ENCODE measurements around the gene EHD2. TPM values are rescaled to one million over a fixed set of nuclear protein-coding genes. Genes with fewer than 3 reads are reported as not detected.

EHD2 gene, protein sequence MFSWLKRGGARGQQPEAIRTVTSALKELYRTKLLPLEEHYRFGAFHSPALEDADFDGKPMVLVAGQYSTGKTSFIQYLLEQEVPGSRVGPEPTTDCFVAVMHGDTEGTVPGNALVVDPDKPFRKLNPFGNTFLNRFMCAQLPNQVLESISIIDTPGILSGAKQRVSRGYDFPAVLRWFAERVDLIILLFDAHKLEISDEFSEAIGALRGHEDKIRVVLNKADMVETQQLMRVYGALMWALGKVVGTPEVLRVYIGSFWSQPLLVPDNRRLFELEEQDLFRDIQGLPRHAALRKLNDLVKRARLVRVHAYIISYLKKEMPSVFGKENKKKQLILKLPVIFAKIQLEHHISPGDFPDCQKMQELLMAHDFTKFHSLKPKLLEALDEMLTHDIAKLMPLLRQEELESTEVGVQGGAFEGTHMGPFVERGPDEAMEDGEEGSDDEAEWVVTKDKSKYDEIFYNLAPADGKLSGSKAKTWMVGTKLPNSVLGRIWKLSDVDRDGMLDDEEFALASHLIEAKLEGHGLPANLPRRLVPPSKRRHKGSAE
- 170 and 177 TPM in 2 replicates for total RNA-seq

DNA sequence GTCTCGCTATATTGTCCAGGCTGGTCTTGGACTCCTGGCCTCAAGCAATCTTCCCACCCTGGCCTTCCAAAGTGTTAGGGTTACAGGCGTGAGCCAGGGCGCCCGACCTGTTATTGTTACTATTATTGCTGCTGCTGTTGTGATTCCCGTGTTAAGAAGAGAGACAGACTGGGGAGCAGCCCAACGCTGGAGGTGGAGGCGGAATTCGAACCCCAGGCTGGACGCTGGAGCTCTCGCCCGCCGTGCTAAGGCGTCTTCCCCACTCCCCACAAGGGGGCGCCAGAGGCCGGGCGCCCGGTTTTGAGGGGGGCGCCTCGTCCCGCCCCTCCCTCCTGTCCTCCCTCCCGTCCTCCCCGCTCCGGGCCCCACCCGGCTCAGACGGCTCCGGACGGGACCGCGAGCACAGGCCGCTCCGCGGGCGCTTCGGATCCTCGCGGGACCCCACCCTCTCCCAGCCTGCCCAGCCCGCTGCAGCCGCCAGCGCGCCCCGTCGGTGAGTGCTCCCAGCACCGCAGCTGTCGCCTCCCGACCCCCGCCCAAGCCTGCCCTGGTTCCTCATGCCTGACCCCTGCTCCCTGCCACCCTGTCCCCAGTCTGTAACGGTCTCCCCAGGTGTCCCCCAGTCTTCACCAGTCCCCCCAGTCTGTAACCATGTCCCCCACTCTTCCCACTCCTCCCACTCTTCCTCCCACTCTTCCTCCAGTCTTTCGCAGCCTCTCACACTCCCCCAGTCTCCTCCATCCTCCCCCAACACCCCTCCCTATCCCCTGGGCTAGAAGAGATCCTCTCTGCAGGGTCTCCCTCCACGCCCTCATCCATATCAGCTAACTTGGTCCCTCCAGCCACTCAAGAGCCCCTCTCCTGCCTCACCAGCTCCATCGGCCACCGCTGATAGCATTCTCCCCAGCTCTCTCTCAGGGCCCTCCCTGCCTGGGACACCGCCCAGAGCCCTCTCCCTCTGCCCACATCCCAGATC, at the start of gene EHD2:
Gene EHD2 (plus strand): TSS at position 377 of the 976 bp plus-strand sequence. CDS start 3,191 bp downstream, outside the sequence.

DNA sequence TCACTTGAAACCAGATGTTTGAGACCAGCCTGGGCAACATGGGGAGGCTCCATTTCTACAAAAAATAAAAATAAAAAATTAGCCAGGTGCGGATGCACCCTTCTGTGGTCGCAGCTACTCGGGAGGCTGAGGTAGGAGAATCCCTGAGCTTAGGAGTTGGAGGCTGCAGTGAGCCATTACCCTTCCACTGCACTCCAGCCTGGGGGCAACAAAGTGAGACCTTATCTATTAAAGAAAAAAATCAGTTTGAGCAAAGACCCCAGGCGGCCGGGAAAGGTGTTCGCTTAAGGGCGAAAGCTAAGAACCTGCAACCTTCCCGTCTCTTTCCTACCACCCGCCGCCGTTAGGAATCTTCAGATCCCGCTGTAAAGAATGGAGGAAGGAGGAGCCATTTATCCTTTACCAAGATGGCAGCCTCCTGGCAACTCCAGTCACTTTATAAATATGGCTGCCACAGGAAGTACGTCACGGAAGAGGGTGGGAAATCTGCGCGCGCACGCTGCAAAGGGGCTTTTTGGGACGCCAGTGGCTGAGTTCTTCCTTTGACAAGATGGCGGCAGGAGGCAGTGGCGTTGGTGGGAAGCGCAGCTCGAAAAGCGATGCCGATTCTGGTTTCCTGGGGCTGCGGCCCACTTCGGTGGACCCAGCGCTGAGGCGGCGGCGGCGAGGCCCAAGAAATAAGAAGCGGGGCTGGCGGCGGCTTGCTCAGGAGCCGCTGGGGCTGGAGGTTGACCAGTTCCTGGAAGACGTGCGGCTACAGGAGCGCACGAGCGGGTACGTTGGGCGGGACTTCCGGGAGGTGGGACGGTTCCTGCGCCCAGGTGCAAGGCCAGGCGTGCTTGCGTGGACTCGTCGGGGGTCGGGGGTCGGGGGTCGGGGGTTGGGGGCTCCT, 32.0 kb downstream of the EHD2 start, which contains the start of gene NOP53:
Gene NOP53 (plus strand): TSS at position 537 of the 892 bp plus-strand sequence. CDS start 14 bp downstream, at position 551.

DNA sequence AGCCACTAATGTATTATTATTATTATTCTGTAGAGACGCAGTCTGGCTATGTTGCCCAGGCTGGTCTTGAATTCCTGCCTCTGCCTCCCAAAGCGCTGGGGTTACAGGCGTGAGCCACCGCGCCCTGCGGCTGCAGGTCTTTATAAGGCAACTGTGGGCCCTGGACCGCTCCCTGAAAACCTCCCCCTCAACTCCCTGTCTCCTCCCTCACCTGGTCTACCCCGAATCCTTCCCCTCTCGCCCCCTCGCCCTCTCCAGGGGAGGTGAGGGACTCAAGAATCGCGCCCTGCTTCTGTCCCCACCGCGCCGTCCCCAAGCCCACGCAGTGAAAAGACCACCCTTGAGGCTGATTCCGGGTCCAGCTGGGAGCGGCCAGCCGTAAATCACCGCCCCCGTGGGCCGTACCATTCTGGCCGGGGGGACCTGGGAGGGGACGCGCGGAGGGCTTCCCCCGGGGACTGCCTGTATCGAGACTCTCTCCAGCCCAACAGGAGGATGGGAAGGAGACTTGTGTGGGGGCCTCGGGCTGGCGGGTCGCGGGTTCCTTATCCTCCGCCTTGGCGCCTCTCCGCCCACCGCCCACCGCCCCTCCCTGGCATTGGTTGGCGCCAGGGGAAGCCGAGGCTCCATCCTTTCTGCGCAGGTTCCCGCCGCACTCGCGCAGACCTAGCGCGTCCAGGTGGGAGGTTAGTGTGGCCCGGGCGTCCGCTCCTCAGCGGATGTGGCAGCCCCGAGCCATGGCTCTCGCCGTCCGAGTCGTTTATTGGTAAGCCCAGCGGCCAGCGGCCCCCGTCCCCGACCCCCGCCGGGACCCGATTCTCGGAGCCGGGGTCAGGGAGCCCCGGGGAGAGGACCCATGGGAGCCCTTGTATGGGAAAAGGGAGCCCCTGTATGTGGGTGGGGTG, 65.1 kb downstream of the EHD2 start, which contains the start of gene SELENOW:
Gene SELENOW (plus strand): TSS at position 655 of the 905 bp plus-strand sequence. CDS start 83 bp downstream, at position 738.

Other genes with a start within 250 kb of the EHD2 start
- not detected in 2 replicates for gene SLC8A2, start 241.5 kb upstream of the EHD2 start, total RNA-seq
- gene KPTN, start 229.2 kb upstream of the EHD2 start, total RNA-seq, result 3.7 and 4.4 TPM in 2 replicates
- gene NAPA, start 198.4 kb upstream of the EHD2 start, total RNA-seq, result 147 and 150 TPM in 2 replicates
- 0.13 and 0.15 TPM in 2 replicates for gene ZNF541, start 140.3 kb upstream of the EHD2 start, total RNA-seq
- 3.2 and 12.9 TPM in 2 replicates for gene BICRA, start 104.3 kb upstream of the EHD2 start, total RNA-seq
- gene NOP53, start 32.1 kb downstream of the EHD2 start, total RNA-seq, result 164 and 174 TPM in 2 replicates
- 736 and 749 TPM in 2 replicates for gene SELENOW, start 65.3 kb downstream of the EHD2 start, total RNA-seq
- gene TPRX1, start 91.1 kb downstream of the EHD2 start, total RNA-seq, result not detected in 2 replicates
- gene CRX, start 108.5 kb downstream of the EHD2 start, total RNA-seq, result not detected in 2 replicates
- not detected in 2 replicates for gene TPRX2, start 145.8 kb downstream of the EHD2 start, total RNA-seq
- gene SULT2A1, start 172.9 kb downstream of the EHD2 start, total RNA-seq, result not detected in 2 replicates

All from mammary microvascular endothelial cell (primary cell).